Neural crest cell (in vitro differentiated cells): ENCODE data around the gene ANKRD29. TPM values are rescaled to one million over a fixed set of nuclear protein-coding genes. Genes with fewer than 3 reads are reported as not detected.

Experiments
- DNase-seq: peaks from one replicate; pipeline ENCODE4 v3.0.0; 2021; ENCODE audit warnings: low read depth, mixed read lengths, low spot score
- H3K27ac Mint-ChIP-seq: one replicate; pipeline ENCODE4 v1.8.0; 2021; ENCODE audit warnings: mild to moderate bottlenecking, mixed read lengths; ENCODE audit not compliant: unreplicated experiment
- H3K27me3 Mint-ChIP-seq: 2 replicates; pipeline ENCODE4 v1.8.0; 2021; ENCODE audit warnings: low read depth, mild to moderate bottlenecking, mixed read lengths
- H3K36me3 Mint-ChIP-seq: 2 replicates; pipeline ENCODE4 v1.8.0; 2021; ENCODE audit warnings: low read depth, mild to moderate bottlenecking, mixed read lengths
- H3K4me1 Mint-ChIP-seq: 2 replicates; pipeline ENCODE4 v1.8.0; 2021; ENCODE audit warnings: mixed read lengths
- H3K4me3 Mint-ChIP-seq: one replicate; pipeline ENCODE4 v1.8.0; 2021; ENCODE audit warnings: mild to moderate bottlenecking, mixed read lengths
- H3K9me3 Mint-ChIP-seq: 2 replicates; pipeline ENCODE4 v1.8.0; 2021; ENCODE audit warnings: mixed read lengths
- total RNA-seq: library from RNA; stranded (reverse); gene quantifications from 2 replicates; pipeline ENCODE4 v1.2.1, GENCODE V29; 2021
- TF ChIP-seq, protein P1 (sequence below): fragments of 200-600 bp; sonication (generic); conservative IDR thresholded peaks from 2 replicates; pipeline ENCODE4 v1.5.0; 2021; ENCODE audit warnings: antibody characterized with exemption, mild to moderate bottlenecking

The ANKRD29 gene
- total RNA-seq, 1 donor from 2014 or later, result 0.61 TPM

DNA sequence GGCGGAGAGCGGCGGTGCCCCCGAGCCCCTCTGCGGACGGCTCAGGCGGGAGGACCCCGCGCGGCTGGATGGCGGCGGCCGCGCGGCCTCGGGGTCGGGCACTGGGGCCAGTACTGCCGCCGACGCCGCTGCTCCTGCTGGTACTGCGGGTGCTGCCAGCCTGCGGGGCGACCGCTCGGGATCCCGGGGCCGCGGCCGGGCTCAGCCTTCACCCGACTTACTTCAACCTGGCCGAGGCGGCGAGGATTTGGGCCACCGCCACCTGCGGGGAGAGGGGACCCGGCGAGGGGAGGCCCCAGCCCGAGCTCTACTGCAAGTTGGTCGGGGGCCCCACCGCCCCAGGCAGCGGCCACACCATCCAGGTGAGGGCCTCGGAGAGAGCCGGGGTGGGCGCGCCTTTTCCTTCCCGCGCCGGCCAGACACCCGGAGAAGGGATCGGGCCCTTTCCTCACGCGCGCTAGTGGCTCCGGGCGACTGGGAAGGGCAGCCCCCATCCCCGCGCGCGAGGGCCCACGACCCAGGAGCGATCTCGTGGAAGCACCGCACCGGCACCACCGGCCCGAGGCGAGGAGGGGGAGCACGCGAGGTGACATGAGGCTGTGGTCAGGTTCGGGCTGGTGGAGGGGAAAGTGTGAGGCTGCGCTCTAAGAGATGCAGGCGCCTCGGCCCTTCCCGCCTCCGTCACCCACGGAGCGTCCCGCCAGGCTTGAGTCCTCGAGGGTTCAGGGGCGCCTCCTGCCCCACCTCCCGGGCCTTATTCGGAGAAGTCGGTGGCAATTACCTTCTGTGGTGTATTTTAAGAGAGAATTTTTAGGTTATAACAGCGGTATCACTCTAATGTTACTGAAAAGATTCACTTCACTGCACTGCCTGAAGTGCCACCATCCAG is 27.1 kb upstream of the ANKRD29 start:
- H3K4me3 Mint-ChIP-seq, result peak overlapping the region; percentile 37
- peak; percentile 21 for DNase-seq
- H3K4me1 Mint-ChIP-seq, result peaks cover 4% of the 10 kb centered on the region
- TF ChIP-seq, protein P1, sequence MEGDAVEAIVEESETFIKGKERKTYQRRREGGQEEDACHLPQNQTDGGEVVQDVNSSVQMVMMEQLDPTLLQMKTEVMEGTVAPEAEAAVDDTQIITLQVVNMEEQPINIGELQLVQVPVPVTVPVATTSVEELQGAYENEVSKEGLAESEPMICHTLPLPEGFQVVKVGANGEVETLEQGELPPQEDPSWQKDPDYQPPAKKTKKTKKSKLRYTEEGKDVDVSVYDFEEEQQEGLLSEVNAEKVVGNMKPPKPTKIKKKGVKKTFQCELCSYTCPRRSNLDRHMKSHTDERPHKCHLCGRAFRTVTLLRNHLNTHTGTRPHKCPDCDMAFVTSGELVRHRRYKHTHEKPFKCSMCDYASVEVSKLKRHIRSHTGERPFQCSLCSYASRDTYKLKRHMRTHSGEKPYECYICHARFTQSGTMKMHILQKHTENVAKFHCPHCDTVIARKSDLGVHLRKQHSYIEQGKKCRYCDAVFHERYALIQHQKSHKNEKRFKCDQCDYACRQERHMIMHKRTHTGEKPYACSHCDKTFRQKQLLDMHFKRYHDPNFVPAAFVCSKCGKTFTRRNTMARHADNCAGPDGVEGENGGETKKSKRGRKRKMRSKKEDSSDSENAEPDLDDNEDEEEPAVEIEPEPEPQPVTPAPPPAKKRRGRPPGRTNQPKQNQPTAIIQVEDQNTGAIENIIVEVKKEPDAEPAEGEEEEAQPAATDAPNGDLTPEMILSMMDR, result no peak
- H3K9me3 Mint-ChIP-seq, result no peaks in the 10 kb centered on the region
- no peaks in the 10 kb centered on the region for H3K36me3 Mint-ChIP-seq
- peaks cover 71% of the 10 kb centered on the region for H3K27me3 Mint-ChIP-seq
- no peak overlapping the region for H3K27ac Mint-ChIP-seq

DNA sequence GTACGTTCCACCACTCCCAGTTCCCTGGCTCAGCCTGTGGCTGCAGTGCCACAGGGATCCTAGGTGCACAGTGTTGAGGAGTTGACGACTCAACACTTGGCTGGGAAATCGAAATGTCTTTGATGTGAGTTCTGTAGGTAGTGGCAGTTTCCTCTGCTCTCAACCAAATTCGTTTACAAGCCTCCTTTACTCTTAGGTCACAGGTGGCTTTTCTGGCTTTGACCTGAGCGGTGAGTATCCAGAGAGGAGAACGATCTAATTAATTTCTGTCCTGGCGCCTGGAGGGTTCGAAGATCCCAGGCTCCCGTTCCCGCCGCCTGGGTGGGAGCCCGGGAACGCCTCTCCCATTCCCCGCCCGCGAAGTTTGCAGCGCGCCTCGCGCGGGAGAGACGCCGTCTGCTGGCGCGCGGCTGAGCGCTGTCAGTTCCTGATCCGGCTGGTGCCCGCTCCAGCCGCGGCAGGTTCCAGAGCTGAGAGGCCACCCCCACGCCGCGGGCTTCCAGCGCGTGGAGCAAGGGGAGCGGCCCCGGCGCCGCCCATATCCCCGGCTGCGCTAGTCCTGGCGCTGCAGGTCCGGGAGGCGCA is 26.4 kb upstream of the ANKRD29 start, which contains the start of gene LAMA3:
Gene LAMA3 (plus strand): TSS at position 423 of the 585 bp plus-strand sequence. CDS start 231 bp downstream, outside the sequence.
- peak; percentile 19 for DNase-seq
- H3K36me3 Mint-ChIP-seq, result no peaks in the 10 kb centered on the region
- peak within 1 kb of the TSS; percentile 63 for H3K4me3 Mint-ChIP-seq
- H3K4me1 Mint-ChIP-seq, result peaks cover 4% of the 10 kb centered on the region
- no peak within 1 kb of the TSS for H3K27ac Mint-ChIP-seq
- TF ChIP-seq, protein P1, result no peak
- peaks cover 78% of the 10 kb centered on the region for H3K27me3 Mint-ChIP-seq
- no peaks in the 10 kb centered on the region for H3K9me3 Mint-ChIP-seq

DNA sequence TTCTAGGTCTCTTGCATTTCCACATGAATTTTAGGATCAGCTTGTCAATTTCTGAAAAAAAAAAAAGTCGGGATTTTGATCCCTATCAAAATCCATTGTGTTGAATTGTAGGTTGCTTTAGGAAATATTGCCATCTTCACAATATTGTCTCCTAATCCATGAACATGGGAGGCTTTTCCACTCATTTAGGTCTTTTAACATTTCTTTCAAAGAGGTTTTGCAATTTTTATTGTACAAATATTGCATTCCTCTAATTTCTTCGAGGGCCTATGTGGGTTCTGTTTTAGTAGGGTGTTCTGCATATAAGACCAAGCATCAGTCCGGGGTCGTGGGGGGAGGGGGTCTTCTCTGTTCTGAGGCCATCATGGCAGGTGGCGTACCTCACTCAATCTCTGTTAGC is 25.8 kb upstream of the ANKRD29 start:
- peaks cover 80% of the 10 kb centered on the region for H3K27me3 Mint-ChIP-seq
- H3K36me3 Mint-ChIP-seq, result no peaks in the 10 kb centered on the region
- DNase-seq, result no peak
- peaks cover 4% of the 10 kb centered on the region for H3K4me1 Mint-ChIP-seq
- H3K27ac Mint-ChIP-seq, result no peak overlapping the region
- no peaks in the 10 kb centered on the region for H3K9me3 Mint-ChIP-seq
- TF ChIP-seq, protein P1, result no peak
- H3K4me3 Mint-ChIP-seq, result peak overlapping the region; percentile 39

DNA sequence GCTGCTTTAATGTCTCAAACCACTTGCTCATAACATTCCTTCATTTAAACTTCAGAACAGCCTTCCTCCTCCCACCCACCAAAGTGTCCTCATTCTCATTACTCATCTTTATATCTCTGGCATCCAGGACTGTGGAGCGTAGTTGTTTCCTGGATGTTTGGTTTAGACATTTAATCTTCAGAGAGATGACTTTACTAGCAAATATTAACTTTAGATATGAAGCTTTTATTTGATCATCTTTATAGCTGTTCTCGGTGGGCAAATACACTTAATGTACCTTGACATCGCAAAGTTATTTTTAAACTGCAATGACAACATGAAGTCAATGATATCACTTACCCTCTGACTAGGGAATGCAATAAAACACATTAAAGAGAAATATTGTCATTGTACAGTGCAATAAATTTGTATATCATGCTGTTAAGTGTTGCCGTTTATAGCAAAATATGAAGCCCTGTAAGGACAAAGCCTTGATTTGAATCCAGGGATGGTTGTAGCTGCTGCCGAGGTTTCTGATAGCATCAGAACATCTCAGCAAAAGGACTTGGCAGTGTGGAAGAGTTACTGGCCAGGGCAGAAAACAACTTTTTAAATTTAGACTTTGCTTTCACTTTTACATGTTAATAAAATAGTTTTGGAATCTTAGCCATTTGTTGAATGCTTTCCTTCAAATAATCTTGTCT is 21.9 kb upstream of the ANKRD29 start:
- peaks cover 4% of the 10 kb centered on the region for H3K4me1 Mint-ChIP-seq
- TF ChIP-seq, protein P1, result no peak
- H3K9me3 Mint-ChIP-seq, result no peaks in the 10 kb centered on the region
- no peak for DNase-seq
- no peak overlapping the region for H3K4me3 Mint-ChIP-seq
- no peak overlapping the region for H3K27ac Mint-ChIP-seq
- H3K27me3 Mint-ChIP-seq, result peaks cover 87% of the 10 kb centered on the region
- no peaks in the 10 kb centered on the region for H3K36me3 Mint-ChIP-seq

DNA sequence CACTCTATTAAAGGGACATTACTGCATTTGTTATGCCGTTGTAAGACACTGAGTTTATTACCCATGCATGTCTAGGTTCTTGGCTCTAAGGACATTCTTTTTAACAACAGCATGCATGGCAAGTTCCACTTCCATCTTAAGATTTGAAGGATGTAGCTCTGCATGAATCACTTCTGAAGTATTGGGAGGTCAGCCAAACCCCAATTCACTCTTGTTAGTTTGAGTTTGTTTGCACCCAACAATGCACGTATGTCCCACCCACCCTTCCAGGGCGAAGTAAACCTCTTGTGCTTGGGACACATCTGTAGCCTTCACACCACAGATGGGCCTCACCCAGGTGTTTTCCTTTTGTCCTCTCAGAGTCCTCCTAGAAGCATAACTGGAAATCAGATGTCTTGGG is 21.0 kb upstream of the ANKRD29 start:
- Mint-ChIP-seq H3K9me3 (no peaks in the 10 kb centered on the region), H3K27me3 (peaks cover 87% of the 10 kb centered on the region)

More for the DNA sequence above, 21.0 kb upstream of the ANKRD29 start:
- Mint-ChIP-seq H3K4me1 (no peaks in the 10 kb centered on the region), H3K36me3 (no peaks in the 10 kb centered on the region), H3K27ac (no peak overlapping the region), H3K4me3 (no peak overlapping the region)
- TF ChIP-seq, protein P1, result no peak
- no peak for DNase-seq
